NCI-H748 (cell line): ENCODE data around the gene ERBIN.
"Not testable (repeated sequence)": the region's sequence is repeated elsewhere in the genome, so short reads cannot be mapped to it uniquely, and the experiment has no call there.

Source experiments
- DNase-seq: peaks from one replicate; lab custom pipeline; 2025; ENCODE audit not compliant: unreplicated experiment; lab: John Stamatoyannopoulos, UW

ERBIN gene

DNA sequence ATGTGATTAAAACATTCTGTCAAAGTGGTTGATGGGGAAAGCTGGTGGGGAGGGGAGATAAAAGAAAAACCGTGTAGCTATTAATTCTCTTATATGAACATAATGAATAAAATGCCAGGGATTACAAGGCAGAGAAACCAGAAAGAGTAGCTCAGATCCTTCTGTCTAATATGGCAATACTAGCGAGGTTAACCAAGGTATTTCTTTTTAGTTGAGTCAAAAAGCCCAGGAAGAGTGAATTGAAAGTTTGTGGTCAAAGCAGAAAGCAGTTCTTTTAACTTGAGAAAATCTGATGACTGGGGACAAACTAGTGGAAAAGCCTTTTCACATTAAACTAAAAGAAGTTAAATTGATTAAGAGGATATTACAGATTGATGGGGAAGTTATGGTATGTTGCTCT lies 76.0 kb downstream of the ERBIN start:
- DNase-seq = no peak

DNA sequence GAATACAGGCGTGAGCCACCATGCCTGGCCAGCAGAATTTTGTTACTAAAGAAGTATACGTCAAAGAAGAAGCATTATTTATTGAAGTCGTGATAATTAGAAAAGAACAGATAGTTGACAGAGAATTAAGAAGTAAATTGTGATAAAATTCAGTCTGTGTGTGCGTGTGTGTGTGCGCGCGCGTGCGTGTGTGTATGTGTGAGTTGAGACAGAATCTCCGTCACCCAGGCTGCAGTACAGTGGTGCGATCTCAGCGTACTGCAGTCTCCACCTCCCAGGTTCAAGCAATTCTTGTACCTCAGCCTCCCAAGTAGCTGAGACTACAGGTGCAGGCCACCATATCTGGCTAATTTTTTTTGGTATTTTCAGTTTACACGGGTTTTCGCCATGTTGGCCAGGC lies 77.8 kb downstream of the ERBIN start:
- no peak for DNase-seq

DNA sequence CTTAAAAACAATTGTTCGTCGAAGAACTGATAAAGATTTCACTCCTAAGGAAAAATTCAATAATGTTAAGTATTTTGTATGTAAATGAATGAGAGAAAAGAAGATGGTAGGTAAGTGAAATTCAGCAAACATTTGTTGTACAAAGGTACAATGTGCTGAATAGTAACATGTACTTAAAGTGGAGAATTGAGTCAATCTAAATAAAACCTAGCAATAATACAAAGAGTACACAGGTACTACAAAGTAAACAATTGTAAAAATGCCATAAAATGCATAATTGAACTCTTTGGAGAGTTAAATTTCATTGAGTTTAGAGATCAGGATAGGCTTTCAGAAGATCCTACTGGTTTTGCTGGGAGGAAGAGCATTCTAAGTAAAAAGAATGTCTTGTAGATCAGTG lies 82.9 kb downstream of the ERBIN start:
- DNase-seq = no peak

DNA sequence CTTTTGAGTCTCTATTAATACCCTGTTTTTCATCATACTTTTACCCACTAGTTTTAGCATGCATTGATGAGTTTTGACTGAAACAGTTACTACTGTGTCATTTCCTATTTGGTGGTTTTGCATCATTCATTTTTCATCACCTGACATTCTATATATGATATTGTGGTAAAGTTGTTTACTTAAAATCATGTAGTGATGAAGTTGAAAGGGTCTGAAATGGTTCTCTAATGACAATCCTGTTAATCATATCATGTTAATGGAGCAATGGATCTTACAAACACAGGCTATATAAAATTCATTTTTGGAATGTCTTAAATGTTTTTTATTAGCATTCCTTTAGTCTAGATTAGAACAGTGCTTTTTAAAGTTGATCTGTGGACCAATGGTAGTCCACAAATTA lies 84.1 kb downstream of the ERBIN start:
- no peak for DNase-seq

DNA sequence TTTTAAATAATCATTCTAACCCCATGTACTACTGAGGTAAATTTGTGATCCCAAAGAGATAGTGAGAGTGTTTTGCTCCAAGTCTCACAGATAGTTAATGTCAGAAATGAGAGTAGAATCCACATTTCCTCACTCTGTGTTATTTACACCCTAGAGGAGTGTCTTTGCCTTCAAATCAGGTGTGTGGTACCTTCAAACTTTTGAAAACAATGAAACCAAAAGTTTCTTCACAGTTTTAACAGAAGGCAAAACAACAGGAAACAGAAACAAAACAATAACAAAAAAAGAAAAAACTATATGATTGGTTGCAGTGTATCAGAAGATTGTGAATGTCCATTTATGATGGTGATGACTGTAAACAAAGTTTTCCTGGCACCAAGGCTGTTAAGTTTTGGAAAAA lies 85.9 kb downstream of the ERBIN start:
- DNase-seq = no peak

DNA sequence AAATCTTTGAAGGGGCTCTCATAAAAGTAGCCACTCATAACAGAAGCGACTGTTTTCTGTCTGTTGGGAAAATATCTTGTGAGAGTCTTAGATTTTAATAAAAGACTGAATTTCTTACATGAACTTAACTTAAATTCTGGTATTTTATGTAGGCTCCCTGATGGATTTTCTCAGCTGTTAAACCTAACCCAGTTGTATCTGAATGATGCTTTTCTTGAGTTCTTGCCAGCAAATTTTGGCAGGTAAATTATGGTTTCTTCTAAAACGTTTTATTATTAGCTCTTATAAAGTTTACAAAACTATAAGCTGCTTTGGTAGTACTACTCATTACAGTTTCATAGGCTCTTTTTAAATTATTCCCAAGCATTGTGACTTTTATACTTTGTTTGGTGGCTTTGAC lies 87.0 kb downstream of the ERBIN start:
- no peak for DNase-seq

DNA sequence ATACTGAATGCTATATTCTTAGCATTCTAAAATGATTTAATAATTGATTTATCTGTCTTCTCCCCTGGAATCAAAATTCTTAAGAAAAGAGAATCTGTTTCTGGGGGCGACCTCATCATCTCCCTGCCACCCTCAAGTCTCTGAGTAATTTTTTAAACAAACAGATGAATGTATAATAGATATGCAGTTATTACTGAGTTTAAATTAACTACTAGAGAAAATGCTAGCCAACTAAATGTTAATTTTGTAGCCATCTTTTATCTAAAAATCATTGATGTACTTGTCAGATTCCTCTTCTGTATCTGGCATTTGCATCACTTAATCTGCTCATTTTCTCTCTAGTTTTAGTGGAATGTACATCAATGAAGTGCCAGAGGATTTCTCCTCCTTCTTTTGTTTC lies 87.5 kb downstream of the ERBIN start:
- DNase-seq = no peak

DNA sequence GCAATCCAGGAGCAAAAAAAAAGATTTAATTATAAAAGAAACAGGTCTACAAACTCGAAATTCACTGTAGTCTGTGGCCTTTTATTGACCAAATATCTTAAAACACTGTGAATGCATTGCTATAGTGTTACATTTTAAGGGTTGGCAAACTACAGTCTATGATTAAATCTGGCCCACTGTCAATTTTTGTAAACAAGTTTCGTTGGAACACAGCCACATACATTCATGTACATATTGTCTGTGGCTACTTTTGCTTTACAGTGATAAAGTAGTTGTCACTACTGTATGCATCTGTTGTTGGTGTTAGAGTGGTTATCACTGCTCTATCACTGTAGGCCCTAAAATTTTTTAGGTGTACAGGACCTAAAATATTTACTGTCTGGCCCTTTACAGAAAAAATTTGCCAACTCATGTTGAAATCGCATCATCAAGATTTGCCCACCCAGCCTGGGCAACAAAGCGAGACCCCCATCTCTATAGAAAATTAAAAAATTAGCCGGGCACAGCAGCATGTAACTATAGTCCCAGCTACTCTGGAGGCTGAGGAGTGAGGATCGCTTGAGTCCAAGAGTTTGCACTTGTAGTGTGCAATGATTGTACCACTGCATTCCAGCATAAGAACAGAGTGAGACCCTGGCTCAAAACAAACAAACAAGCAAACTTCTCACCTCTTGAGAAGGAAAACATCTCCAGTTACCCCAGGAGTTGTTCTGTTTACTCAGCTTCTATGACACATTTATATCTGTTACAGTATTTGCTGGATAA lies 89.0 kb downstream of the ERBIN start:
- no peak for DNase-seq

DNA sequence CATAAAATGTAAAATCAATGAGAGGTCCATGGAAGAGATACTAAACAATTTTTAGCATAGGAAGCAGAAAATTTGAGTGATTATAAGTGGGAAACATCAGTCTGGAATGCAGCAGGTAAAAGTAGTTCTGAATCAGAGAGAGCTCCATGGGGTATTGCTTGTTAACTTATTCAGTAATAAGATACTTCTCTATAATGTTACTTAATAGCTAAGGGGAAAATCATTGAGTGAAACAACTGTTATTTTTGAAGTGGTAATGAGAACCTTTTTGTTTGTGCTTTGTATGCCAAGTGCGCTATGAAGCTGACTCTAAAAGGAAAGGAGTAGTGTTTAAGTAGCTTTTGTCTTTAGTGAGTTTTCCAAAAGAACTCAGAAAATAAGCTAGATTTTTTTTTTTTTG lies 95.2 kb downstream of the ERBIN start:
- peak; percentile 20 for DNase-seq

DNA sequence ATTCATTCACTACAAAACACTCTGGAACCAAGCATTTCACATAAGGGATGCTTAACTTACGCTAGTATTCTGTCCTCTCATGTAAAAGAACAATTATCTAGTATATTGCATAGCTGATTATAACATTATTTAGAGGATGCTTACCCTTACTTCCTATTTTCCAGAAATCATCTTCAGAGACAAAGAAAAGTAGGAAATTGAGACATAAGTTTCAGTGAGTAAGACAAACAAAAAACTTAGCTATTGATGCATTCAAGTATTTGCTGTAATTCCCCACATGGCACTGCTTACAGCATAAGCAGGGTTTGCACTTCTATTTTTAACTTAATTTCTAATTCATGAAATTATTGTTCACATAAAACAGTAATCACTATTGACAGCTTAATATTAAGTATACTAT lies 112.9 kb downstream of the ERBIN start:
- no peak for DNase-seq

DNA sequence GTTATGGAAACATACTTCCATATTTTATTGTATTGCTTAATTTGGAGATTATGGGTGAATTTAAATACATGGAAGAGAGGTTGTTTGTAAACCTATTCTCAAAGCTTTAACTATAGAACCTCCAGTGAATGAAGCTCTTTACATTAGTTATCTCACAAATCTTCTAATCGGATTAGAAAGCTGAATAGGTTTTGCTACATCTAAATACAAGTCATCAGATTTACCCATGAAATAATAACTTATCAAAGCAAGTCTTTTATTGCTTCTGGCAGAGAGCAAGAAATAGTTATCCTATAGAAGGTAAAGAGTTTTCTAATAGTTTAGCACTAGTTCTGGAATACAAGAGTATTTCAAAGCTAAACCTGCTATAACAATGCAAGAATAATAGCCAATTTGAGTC lies 113.3 kb downstream of the ERBIN start:
- DNase-seq = no peak

DNA sequence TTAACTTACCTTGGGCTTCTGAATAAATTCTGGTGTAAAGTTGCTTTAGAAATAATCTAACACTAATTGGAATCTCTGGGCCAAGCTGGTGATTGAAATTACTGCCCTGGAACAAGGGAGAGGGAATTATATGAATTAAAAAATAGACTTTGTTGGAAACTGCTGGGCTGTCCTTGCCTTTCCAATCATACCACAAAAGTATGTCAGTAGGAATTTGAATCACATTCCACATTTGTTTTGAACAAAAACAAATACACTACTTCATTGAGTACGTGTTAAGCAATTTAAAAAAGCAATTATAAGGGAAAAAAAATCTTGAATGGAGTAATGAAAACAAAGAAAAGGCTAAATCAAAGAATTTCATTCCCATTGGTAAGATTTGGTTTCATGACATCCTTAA lies 115.3 kb downstream of the ERBIN start:
- no peak for DNase-seq

DNA sequence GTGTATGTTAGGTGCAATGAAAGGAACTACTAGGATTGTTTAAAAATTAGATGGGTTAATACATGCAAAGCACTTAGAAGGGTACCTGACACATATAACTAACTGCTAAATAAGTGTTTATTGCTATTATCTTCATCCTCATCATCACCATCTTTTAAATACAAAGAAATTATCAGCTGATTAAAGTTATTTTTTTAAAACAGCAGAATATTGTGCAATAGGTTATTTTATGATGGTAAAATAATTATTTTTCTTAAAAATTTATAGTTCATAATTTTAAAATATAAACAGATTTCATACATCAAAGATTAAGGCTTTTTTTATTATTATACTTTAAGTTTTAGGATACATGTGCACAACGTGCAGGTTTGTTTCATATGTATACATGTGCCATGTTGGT lies 130.9 kb downstream of the ERBIN start:
- DNase-seq = no peak

DNA sequence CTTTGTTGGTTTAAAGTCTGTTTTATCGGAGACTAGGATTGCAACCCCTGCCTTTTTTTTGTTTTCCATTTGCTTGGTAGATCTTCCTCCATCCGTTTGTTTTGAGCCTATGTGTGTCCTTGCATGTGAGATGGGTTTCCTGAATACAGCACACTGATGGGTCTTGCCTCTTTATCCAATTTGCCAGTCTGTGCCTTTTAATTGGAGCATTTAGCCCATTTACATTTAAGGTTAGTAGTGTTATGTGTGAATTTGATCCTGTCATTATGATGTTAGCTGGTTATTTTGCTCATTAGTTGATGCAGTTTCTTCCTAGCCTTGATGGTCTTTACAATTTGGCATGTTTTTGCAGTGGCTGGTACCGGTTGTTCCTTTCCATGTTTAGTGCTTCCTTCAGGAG lies 134.9 kb downstream of the ERBIN start:
- not testable (repeated sequence) for DNase-seq

DNA sequence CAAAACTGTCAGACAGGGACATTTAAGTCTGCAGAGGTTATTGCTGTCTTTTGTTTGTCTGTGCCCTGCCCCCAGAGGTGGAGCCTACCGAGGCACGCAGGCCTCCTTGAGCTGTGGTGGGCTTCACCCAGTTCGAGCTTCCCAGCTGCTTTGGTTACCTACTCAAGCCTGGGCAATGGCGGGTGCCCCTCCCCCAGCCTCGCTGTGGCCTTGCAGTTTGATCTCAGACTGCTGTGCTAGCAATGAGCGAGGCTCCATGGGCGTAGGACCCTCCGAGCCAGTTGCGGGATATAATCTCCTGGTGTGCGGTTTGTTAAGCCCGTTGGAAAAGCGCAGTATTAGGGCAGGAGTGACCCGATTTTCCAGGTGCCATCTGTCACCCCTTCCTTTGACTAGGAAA lies 136.7 kb downstream of the ERBIN start:
- not testable (repeated sequence) for DNase-seq

DNA sequence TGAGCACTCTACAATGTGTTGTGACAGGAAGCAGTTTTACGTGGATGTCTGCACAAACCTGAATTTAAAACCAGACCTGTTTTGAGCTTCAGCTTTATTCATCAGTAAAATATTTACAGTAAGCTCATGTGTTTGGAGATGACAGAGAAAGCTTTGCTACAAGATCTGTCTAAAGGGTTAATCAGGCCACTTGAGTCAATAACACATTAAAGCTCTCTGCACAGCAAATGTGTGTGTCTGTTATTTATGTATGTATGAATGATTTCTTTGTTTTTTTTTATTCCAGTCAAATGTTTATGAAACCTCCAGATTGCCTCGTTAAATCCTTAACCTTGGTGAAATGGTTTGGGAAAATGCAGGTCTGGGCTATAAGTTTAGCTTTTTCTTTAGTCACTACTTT lies 140.5 kb downstream of the ERBIN start:
- DNase-seq = no peak

DNA sequence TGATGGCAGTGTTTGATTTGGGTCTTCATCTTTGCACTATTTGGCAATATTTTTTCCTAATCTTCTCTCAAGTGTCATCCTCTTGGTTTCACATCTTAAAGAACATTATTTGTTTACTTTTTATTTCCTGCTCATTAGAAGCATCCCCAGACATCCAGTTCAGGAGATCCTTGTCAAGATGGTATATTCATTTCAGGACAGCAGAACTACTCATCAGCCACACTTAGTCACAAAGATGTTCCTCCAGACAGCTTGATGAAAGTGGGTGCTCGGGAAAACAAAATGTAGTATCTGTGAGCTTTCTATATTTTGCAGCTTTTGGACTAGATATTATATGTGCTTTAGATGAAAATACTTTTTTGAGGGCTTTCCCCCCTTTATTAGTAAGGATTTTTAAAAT lies 145.7 kb downstream of the ERBIN start:
- no peak for DNase-seq

DNA sequence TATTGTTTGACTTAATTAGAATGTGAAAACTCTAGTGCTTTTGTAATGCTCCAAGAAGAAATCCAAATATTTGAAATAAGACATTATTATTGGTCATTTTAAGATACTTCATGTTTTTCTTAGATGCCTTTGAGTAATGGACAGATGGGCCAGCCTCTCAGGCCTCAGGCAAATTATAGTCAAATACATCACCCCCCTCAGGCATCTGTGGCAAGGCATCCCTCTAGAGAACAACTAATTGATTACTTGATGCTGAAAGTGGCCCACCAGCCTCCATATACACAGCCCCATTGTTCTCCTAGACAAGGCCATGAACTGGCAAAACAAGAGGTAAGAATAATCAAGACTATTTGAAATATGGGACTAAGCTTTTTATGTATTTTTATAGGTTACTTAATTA lies 148.5 kb downstream of the ERBIN start:
- no peak for DNase-seq

DNA sequence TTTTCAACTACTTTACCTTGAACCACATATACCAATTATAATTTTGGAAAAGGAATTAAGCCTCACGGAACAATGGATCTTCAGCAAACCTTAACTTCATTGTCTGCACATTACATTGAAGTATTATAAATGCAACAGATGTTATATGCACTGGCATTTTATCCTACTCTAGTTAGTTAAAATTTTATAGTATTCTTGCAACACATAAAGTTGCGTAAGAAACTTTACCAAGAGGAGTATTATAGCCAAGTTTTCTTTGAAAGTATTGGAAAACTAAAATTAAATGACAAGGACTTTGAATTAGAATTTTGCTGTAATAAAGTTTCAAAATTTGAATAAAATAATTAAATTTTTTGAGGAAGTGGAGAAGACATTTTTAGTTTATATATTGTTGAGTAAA lies 154.3 kb downstream of the ERBIN start:
- no peak for DNase-seq

DNA sequence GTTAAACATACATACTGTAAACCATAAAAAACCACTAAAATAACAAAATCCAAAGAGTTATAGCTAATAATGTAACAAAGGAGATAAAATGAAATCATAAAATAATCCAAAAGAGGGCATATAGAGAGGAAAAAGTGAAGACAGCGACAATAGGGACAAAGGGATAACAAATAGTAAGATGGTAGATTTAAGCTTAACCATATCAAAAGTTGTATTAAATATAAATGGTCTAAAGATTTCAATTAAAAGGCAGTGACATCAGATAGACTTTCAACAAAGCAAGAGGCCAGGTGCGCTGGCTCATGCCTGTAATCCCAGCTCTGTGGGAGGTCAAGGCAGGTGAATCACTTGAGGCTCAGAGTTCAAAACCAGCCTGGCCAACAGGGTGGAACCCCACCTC lies 163.0 kb downstream of the ERBIN start:
- no peak for DNase-seq

DNA sequence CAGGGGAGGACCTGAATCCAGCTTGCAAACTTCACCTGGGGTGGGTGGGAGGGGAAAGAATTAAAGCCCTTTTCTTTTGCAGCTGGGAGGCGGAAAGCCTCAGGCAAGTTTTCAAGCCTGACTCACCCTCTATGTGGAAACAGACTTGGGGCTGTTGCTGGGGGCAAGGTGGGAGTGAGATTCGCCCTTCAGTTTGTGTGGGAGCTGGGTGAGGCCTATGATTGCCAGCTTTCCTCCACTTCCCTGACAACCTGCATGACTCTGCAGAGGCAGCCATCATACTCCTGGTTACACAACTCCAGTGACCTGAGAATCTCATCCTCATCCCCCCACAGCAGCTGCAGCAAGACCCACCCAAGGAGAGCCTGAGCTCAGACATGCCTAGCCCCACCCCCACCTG lies 174.5 kb downstream of the ERBIN start:
- DNase-seq = no peak

DNA sequence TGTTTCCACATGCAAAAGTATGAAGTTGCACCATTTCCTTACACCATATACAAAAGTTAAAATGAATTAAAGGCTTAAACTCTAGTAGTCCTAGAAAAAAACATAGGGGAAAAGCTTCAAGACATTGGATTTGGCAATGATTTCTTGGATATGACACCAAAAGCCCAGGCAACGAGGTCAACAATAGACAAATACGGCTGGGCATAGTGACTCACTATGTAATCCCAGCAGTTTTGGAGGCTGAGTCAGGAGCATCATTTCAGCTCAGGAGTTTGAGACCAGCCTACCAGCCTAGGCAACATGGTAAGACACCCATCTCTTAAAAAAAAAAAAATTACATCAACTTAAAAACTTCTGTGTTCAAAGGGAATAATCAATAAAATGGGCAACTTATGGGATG lies 186.8 kb downstream of the ERBIN start:
- no peak for DNase-seq

DNA sequence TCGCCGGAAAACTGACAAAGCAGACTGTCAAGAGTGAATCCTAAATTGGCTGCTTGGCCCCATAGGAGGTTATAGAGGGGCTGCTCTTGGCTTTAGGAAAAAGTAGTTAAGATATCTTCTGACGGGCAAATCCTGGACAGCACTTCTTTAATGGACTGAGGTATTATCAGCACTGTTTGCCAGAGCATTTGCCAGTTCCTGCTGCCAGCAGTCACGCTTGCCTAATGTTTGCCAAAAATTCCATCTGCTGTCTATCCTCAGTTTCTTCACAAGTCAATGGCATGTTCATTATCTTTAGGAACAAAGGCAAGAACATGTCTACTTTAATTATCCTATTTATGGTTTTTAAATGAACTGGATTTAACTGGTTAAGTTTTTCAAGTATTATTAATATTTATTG lies 191.9 kb downstream of the ERBIN start:
- DNase-seq = no peak
